Erythroblast (primary cell): ENCODE measurements around the gene CCDC102A.

Experiments
- GATA1 ChIP-seq: IDR thresholded peaks from 2 replicates; pipeline ENCODE4 v1.6.1; 2011; ENCODE audit warnings: low read depth, mild to moderate bottlenecking, control low read depth, low read length, moderate library complexity
- POLR2A ChIP-seq: IDR thresholded peaks from 2 replicates; pipeline ENCODE4 v1.6.1; 2011; ENCODE audit warnings: mild to moderate bottlenecking, low read length

GRCh38 chr16:57574646-57575467 is 38.5 kb upstream of the CCDC102A start:
- TF ChIP-seq POLR2A (no peak), GATA1 (no peak)
